HG03565 (cell line): Measurements from ENCODE around the gene FIGLA.
"Not testable (repeated sequence)": the region's sequence is repeated elsewhere in the genome, so short reads cannot be mapped to it uniquely, and the experiment has no call there.

Source experiments
- ATAC-seq: cut with Tn5 transposase; IDR thresholded peaks from one replicate; pipeline ENCODE4 v1.9.1; 2021; ENCODE audit warnings: mild to moderate bottlenecking, moderate library complexity; ENCODE audit not compliant: unreplicated experiment

FIGLA gene

GRCh38 chr2:70808983-70809958 lies 18.8 kb upstream of the FIGLA start:
- ATAC-seq = no peak

GRCh38 chr2:70807828-70808118 lies 17.3 kb upstream of the FIGLA start:
- no peak for ATAC-seq

GRCh38 chr2:70807102-70807827 lies 16.8 kb upstream of the FIGLA start:
- no peak for ATAC-seq

- no peak for ATAC-seq
These were observed 16.2 kb upstream of the FIGLA start for GRCh38 chr2:70806620-70807019.

- ATAC-seq = no peak
These were observed 15.6 kb upstream of the FIGLA start for GRCh38 chr2:70806013-70806412.

- ATAC-seq = no peak
These were observed 11.3 kb upstream of the FIGLA start for GRCh38 chr2:70801607-70802263.

GRCh38 chr2:70799706-70800105 lies 9.3 kb upstream of the FIGLA start:
- no peak for ATAC-seq

- ATAC-seq = not testable (repeated sequence)
These were observed 7.6 kb upstream of the FIGLA start for GRCh38 chr2:70797996-70798395.

GRCh38 chr2:70797506-70797905 lies 7.1 kb upstream of the FIGLA start:
- ATAC-seq = no peak

GRCh38 chr2:70796262-70796661 lies 5.8 kb upstream of the FIGLA start:
- no peak for ATAC-seq

GRCh38 chr2:70795164-70795995 lies 4.9 kb upstream of the FIGLA start:
- ATAC-seq = no peak

GRCh38 chr2:70793450-70793849 lies 3.0 kb upstream of the FIGLA start:
- no peak for ATAC-seq

- ATAC-seq = no peak
These were observed 923 bp downstream of the FIGLA start for GRCh38 chr2:70789304-70790135.

- no peak for ATAC-seq
These were observed 5.1 kb downstream of the FIGLA start for GRCh38 chr2:70785137-70785911.

- no peak for ATAC-seq
These were observed 6.1 kb downstream of the FIGLA start for GRCh38 chr2:70784320-70784719.

- ATAC-seq = no peak
These were observed 10.4 kb downstream of the FIGLA start for GRCh38 chr2:70779911-70780545.

- no peak for ATAC-seq
These were observed 11.0 kb downstream of the FIGLA start for GRCh38 chr2:70779491-70779890.

GRCh38 chr2:70778676-70779075 lies 11.8 kb downstream of the FIGLA start:
- ATAC-seq = no peak

- ATAC-seq = no peak
These were observed 13.0 kb downstream of the FIGLA start for GRCh38 chr2:70777450-70777849.
